Central memory CD8-positive, alpha-beta T cell (primary cell): ENCODE results near the gene SSPN.
A peak's percentile ranks its signal among the peaks of the same experiment; 100 is the strongest.

Experiments used
- ATAC-seq: fragments of 150-1000 bp; cut with Tn5 transposase; replicated peaks from 2 replicates; pipeline ENCODE4 v1.10.0; 2022; ENCODE audit warnings: mild to moderate bottlenecking, moderate FRiP score, moderate number of reproducible peaks; ENCODE audit not compliant: poor library complexity, severe bottlenecking; ENCODE audit errors: extremely low read depth
- DNase-seq, 2 donors: peaks; one replicate each; pipeline ENCODE4 v3.0.0; 2021; ENCODE audit warnings: low spot score in 2 of 2
- H3K27ac Mint-ChIP-seq: one replicate; pipeline ENCODE4 v1.8.0; 2022; ENCODE audit warnings: low read depth, mild to moderate bottlenecking, moderate library complexity, mixed read lengths
- H3K27me3 Mint-ChIP-seq: one replicate; pipeline ENCODE4 v1.8.0; 2022; ENCODE audit warnings: mixed read lengths
- H3K36me3 Mint-ChIP-seq: one replicate; pipeline ENCODE4 v1.8.0; 2022; ENCODE audit warnings: mild to moderate bottlenecking, moderate library complexity, mixed read lengths; ENCODE audit not compliant: insufficient read depth
- H3K4me1 Mint-ChIP-seq: one replicate; pipeline ENCODE4 v1.8.0; 2022; ENCODE audit warnings: mixed read lengths
- H3K4me3 Mint-ChIP-seq: one replicate; pipeline ENCODE4 v1.8.0; 2022; ENCODE audit warnings: mild to moderate bottlenecking, moderate library complexity, mixed read lengths
- H3K9me3 Mint-ChIP-seq: one replicate; pipeline ENCODE4 v1.8.0; 2022; ENCODE audit warnings: mixed read lengths

Gene SSPN

GRCh38 chr12:26195641-26196420 is 458 bp downstream of the SSPN start:
- H3K4me1 Mint-ChIP-seq = no peaks in the 10 kb centered on the region

GRCh38 chr12:26196421-26196716 is 996 bp downstream of the SSPN start:
- Mint-ChIP-seq H3K27ac (no peak overlapping the region), H3K27me3 (peaks cover 62% of the 10 kb centered on the region), H3K36me3 (peaks cover 2% of the 10 kb centered on the region), H3K4me3 (no peak overlapping the region), H3K4me1 (no peaks in the 10 kb centered on the region), H3K9me3 (no peaks in the 10 kb centered on the region)
- no peak for DNase-seq
- ATAC-seq = no peak

More at GRCh38 chr12:26195641-26196420, 458 bp downstream of the SSPN start:
- ATAC-seq (no peak), DNase-seq (no peak)
- no peak overlapping the region for H3K27ac Mint-ChIP-seq
- no peaks in the 10 kb centered on the region for H3K9me3 Mint-ChIP-seq
- peaks cover 67% of the 10 kb centered on the region for H3K27me3 Mint-ChIP-seq
- H3K36me3 Mint-ChIP-seq = peaks cover 2% of the 10 kb centered on the region
- H3K4me3 Mint-ChIP-seq = peak overlapping the region; percentile 54

- Mint-ChIP-seq H3K4me1 (no peaks in the 10 kb centered on the region), H3K27me3 (peaks cover 62% of the 10 kb centered on the region), H3K9me3 (no peaks in the 10 kb centered on the region), H3K27ac (no peak overlapping the region), H3K4me3 (no peak overlapping the region), H3K36me3 (peaks cover 2% of the 10 kb centered on the region)
- DNase-seq (no peak), ATAC-seq (no peak)
These were observed 2.5 kb downstream of the SSPN start for GRCh38 chr12:26197832-26198231.

GRCh38 chr12:26198742-26199141 is 3.4 kb downstream of the SSPN start:
- Mint-ChIP-seq H3K4me1 (no peaks in the 10 kb centered on the region), H3K27ac (no peak overlapping the region), H3K9me3 (no peaks in the 10 kb centered on the region), H3K4me3 (no peak overlapping the region), H3K36me3 (peaks cover 2% of the 10 kb centered on the region), H3K27me3 (peaks cover 62% of the 10 kb centered on the region)
- no peak for DNase-seq
- no peak for ATAC-seq

- Mint-ChIP-seq H3K4me1 (no peaks in the 10 kb centered on the region), H3K36me3 (peaks cover 2% of the 10 kb centered on the region), H3K9me3 (no peaks in the 10 kb centered on the region), H3K4me3 (no peak overlapping the region), H3K27me3 (peaks cover 43% of the 10 kb centered on the region), H3K27ac (no peak overlapping the region)
- ATAC-seq (no peak), DNase-seq (no peak)
These were observed 7.9 kb downstream of the SSPN start for GRCh38 chr12:26203167-26203780.

- peaks cover 43% of the 10 kb centered on the region for H3K27me3 Mint-ChIP-seq
These were observed 9.4 kb downstream of the SSPN start for GRCh38 chr12:26204612-26205289.

GRCh38 chr12:26205298-26205697 is 9.9 kb downstream of the SSPN start:
- H3K27ac Mint-ChIP-seq = no peak overlapping the region
- no peak for DNase-seq
- peaks cover 42% of the 10 kb centered on the region for H3K27me3 Mint-ChIP-seq
- H3K4me1 Mint-ChIP-seq = no peaks in the 10 kb centered on the region
- ATAC-seq = no peak
- H3K9me3 Mint-ChIP-seq = no peaks in the 10 kb centered on the region
- no peak overlapping the region for H3K4me3 Mint-ChIP-seq
- no peaks in the 10 kb centered on the region for H3K36me3 Mint-ChIP-seq

More at GRCh38 chr12:26204612-26205289, 9.4 kb downstream of the SSPN start:
- no peak overlapping the region for H3K4me3 Mint-ChIP-seq
- no peak overlapping the region for H3K27ac Mint-ChIP-seq
- DNase-seq = no peak
- no peaks in the 10 kb centered on the region for H3K9me3 Mint-ChIP-seq
- H3K36me3 Mint-ChIP-seq = no peaks in the 10 kb centered on the region
- no peaks in the 10 kb centered on the region for H3K4me1 Mint-ChIP-seq
- ATAC-seq = no peak

GRCh38 chr12:26205941-26206340 is 10.6 kb downstream of the SSPN start:
- no peaks in the 10 kb centered on the region for H3K4me1 Mint-ChIP-seq
- no peaks in the 10 kb centered on the region for H3K36me3 Mint-ChIP-seq
- ATAC-seq (no peak), DNase-seq (no peak)
- no peak overlapping the region for H3K27ac Mint-ChIP-seq
- no peak overlapping the region for H3K4me3 Mint-ChIP-seq
- peaks cover 44% of the 10 kb centered on the region for H3K27me3 Mint-ChIP-seq
- no peaks in the 10 kb centered on the region for H3K9me3 Mint-ChIP-seq

GRCh38 chr12:26211331-26211730 is 16.0 kb downstream of the SSPN start:
- H3K27ac Mint-ChIP-seq = no peak overlapping the region
- no peak overlapping the region for H3K4me3 Mint-ChIP-seq
- no peak for DNase-seq
- ATAC-seq = no peak
- no peaks in the 10 kb centered on the region for H3K36me3 Mint-ChIP-seq
- peaks cover 59% of the 10 kb centered on the region for H3K27me3 Mint-ChIP-seq
- H3K9me3 Mint-ChIP-seq = no peaks in the 10 kb centered on the region
- no peaks in the 10 kb centered on the region for H3K4me1 Mint-ChIP-seq

GRCh38 chr12:26212396-26212795 is 17.0 kb downstream of the SSPN start:
- no peak overlapping the region for H3K4me3 Mint-ChIP-seq
- no peak for DNase-seq
- no peak for ATAC-seq
- no peaks in the 10 kb centered on the region for H3K4me1 Mint-ChIP-seq
- H3K27ac Mint-ChIP-seq = no peak overlapping the region
- H3K9me3 Mint-ChIP-seq = no peaks in the 10 kb centered on the region
- no peaks in the 10 kb centered on the region for H3K36me3 Mint-ChIP-seq
- H3K27me3 Mint-ChIP-seq = peaks cover 59% of the 10 kb centered on the region

GRCh38 chr12:26212988-26213387 is 17.6 kb downstream of the SSPN start:
- no peaks in the 10 kb centered on the region for H3K9me3 Mint-ChIP-seq
- no peak overlapping the region for H3K27ac Mint-ChIP-seq
- no peak for DNase-seq
- no peaks in the 10 kb centered on the region for H3K36me3 Mint-ChIP-seq
- no peaks in the 10 kb centered on the region for H3K4me1 Mint-ChIP-seq
- no peak for ATAC-seq
- no peak overlapping the region for H3K4me3 Mint-ChIP-seq
- peaks cover 59% of the 10 kb centered on the region for H3K27me3 Mint-ChIP-seq

- Mint-ChIP-seq H3K4me1 (no peaks in the 10 kb centered on the region), H3K27me3 (peaks cover 54% of the 10 kb centered on the region), H3K9me3 (no peaks in the 10 kb centered on the region), H3K27ac (no peak overlapping the region), H3K4me3 (no peak overlapping the region), H3K36me3 (peaks cover under 1% of the 10 kb centered on the region)
- ATAC-seq (no peak), DNase-seq (no peak)
These were observed 18.7 kb downstream of the SSPN start for GRCh38 chr12:26214121-26214520.

- DNase-seq (no peak), ATAC-seq (no peak)
- peaks cover 27% of the 10 kb centered on the region for H3K27me3 Mint-ChIP-seq
- no peak overlapping the region for H3K4me3 Mint-ChIP-seq
- H3K27ac Mint-ChIP-seq = no peak overlapping the region
- no peaks in the 10 kb centered on the region for H3K4me1 Mint-ChIP-seq
- H3K9me3 Mint-ChIP-seq = no peaks in the 10 kb centered on the region
- H3K36me3 Mint-ChIP-seq = peaks cover 1% of the 10 kb centered on the region
These were observed 24.4 kb downstream of the SSPN start for GRCh38 chr12:26219736-26220135.
